H9 (cell line): ENCODE data around the gene COMMD1. TPM values are rescaled to one million over a fixed set of nuclear protein-coding genes. Genes with fewer than 3 reads are reported as not detected.

ENCODE experiments used
- DNase-seq: peaks from one replicate; pipeline ENCODE4 v3.0.0-alpha.2; 2017
- H2AFZ ChIP-seq: one replicate; pipeline ENCODE4 v1.6.1; 2013; ENCODE audit warnings: mild to moderate bottlenecking, low read length, control low read depth, moderate library complexity
- H2AK5ac ChIP-seq: 2 replicates; pipeline ENCODE4 v1.6.1; 2013; ENCODE audit warnings: low read length, control low read depth, mixed read lengths; ENCODE audit not compliant: insufficient read length
- H2BK120ac ChIP-seq: one replicate; pipeline ENCODE4 v1.6.1; 2013; ENCODE audit warnings: low read depth, mild to moderate bottlenecking, low read length, control low read depth, inconsistent platforms; ENCODE audit not compliant: poor library complexity, severe bottlenecking
- H2BK12ac ChIP-seq: 2 replicates; pipeline ENCODE4 v1.6.1; 2013; ENCODE audit warnings: low read length, control low read depth, mixed read lengths, low read depth; ENCODE audit not compliant: insufficient read length
- H2BK15ac ChIP-seq: 2 replicates; pipeline ENCODE4 v1.6.1; 2013; ENCODE audit warnings: low read depth, low read length, control low read depth
- H2BK20ac ChIP-seq: one replicate; pipeline ENCODE4 v1.6.1; 2013; ENCODE audit warnings: low read depth, mild to moderate bottlenecking, low read length, control low read depth, inconsistent platforms; ENCODE audit not compliant: poor library complexity, severe bottlenecking
- H2BK5ac ChIP-seq: 2 replicates; pipeline ENCODE4 v1.6.1; 2013; ENCODE audit warnings: low read length, control low read depth, mixed read lengths; ENCODE audit not compliant: insufficient read length
- H3K14ac ChIP-seq: 2 replicates; pipeline ENCODE4 v1.6.1; 2013; ENCODE audit warnings: low read length, control low read depth; ENCODE audit not compliant: insufficient read depth
- H3K18ac ChIP-seq: 2 replicates; pipeline ENCODE4 v1.6.1; 2013; ENCODE audit warnings: low read depth, mild to moderate bottlenecking, mixed read lengths, low read length, control low read depth; ENCODE audit not compliant: insufficient read length
- H3K23ac ChIP-seq: 2 replicates; pipeline ENCODE4 v1.6.1; 2013; ENCODE audit warnings: low read length, control low read depth, mixed read lengths, low read depth; ENCODE audit not compliant: insufficient read length
- H3K23me2 ChIP-seq: 2 replicates; pipeline ENCODE4 v1.6.1; 2013; ENCODE audit warnings: low read depth, mild to moderate bottlenecking, mixed read lengths, low read length, control low read depth; ENCODE audit not compliant: insufficient read length, poor library complexity, severe bottlenecking
- H3K27ac ChIP-seq: 2 replicates; pipeline ENCODE4 v1.5.1; 2013; ENCODE audit warnings: low read length, control low read depth, mixed read lengths, low read depth; ENCODE audit not compliant: insufficient read length
- H3K27me3 ChIP-seq: 2 replicates; pipeline ENCODE4 v1.6.1; 2013; ENCODE audit warnings: low read length, control low read depth, inconsistent platforms; ENCODE audit not compliant: insufficient read depth
- H3K4ac ChIP-seq: 2 replicates; pipeline ENCODE4 v1.6.1; 2013; ENCODE audit warnings: low read depth, mild to moderate bottlenecking, control low read depth, inconsistent platforms, low read length, moderate library complexity
- H3K4me1 ChIP-seq: 2 replicates; pipeline ENCODE4 v1.6.1; 2013; ENCODE audit warnings: low read length, control low read depth, inconsistent platforms; ENCODE audit not compliant: insufficient read depth
- H3K4me2 ChIP-seq: 2 replicates; pipeline ENCODE4 v1.6.1; 2013; ENCODE audit warnings: low read length, control low read depth, mixed read lengths; ENCODE audit not compliant: insufficient read length, insufficient read depth
- H3K56ac ChIP-seq: 2 replicates; pipeline ENCODE4 v1.6.1; 2013; ENCODE audit warnings: low read depth, mild to moderate bottlenecking, mixed read lengths, low read length, control low read depth; ENCODE audit not compliant: insufficient read length
- H3K79me1 ChIP-seq: 2 replicates; pipeline ENCODE4 v1.6.1; 2013; ENCODE audit warnings: low read depth, mild to moderate bottlenecking, moderate library complexity, low read length, control low read depth, inconsistent platforms; ENCODE audit not compliant: insufficient read depth, poor library complexity, severe bottlenecking
- H3K79me2 ChIP-seq: 2 replicates; pipeline ENCODE4 v1.6.1; 2013; ENCODE audit warnings: low read length, control low read depth, inconsistent platforms; ENCODE audit not compliant: insufficient read depth
- H3K9ac ChIP-seq: 2 replicates; pipeline ENCODE4 v1.6.1; 2013; ENCODE audit warnings: low read length, control low read depth, mixed read lengths; ENCODE audit not compliant: insufficient read length; ENCODE audit errors: extremely low read depth
- H3K9me3 ChIP-seq: one replicate; pipeline ENCODE4 v1.6.1; 2013; ENCODE audit warnings: low read depth, low read length, inconsistent platforms; ENCODE audit not compliant: control insufficient read depth
- H3T11ph ChIP-seq: one replicate; pipeline ENCODE4 v1.6.1; 2013; ENCODE audit warnings: mild to moderate bottlenecking, low read length, control low read depth, inconsistent platforms
- H4K20me1 ChIP-seq: one replicate; pipeline ENCODE4 v1.6.1; 2013; ENCODE audit not compliant: control insufficient read depth, insufficient read length, insufficient read depth
- H4K5ac ChIP-seq: 2 replicates; pipeline ENCODE4 v1.6.1; 2013; ENCODE audit warnings: low read depth, mild to moderate bottlenecking, mixed read lengths, low read length, control low read depth; ENCODE audit not compliant: insufficient read length
- H4K8ac ChIP-seq: replicated peaks from 2 replicates; pipeline ENCODE4 v1.6.1; 2013; ENCODE audit warnings: low read length, control low read depth, mixed read lengths, low read depth; ENCODE audit not compliant: insufficient read length
- H4K91ac ChIP-seq: 2 replicates; pipeline ENCODE4 v1.6.1; 2013; ENCODE audit warnings: low read depth, mild to moderate bottlenecking, moderate library complexity, mixed read lengths, low read length, control low read depth; ENCODE audit not compliant: insufficient read length
- H3K27ac Mint-ChIP-seq, 3 experiments: 2 replicates in 2 of 3; 3 replicates in 1 of 3; pipeline ENCODE4 v1.8.0; 2020 to 2021; ENCODE audit warnings: mixed read lengths in 3 of 3, mild to moderate bottlenecking in 1 of 3, moderate library complexity in 1 of 3
- H3K27me3 Mint-ChIP-seq: 2 replicates; pipeline ENCODE4 v1.8.0; 2021; ENCODE audit warnings: low read depth, mild to moderate bottlenecking, moderate library complexity, mixed read lengths
- H3K36me3 Mint-ChIP-seq, 3 experiments: 2 replicates in 2 of 3; 3 replicates in 1 of 3; pipeline ENCODE4 v1.8.0; 2020 to 2021; ENCODE audit warnings: low read depth in 3 of 3, mixed read lengths in 3 of 3; ENCODE audit not compliant: insufficient read depth in 1 of 3
- H3K4me1 Mint-ChIP-seq, 2 experiments: 2 replicates each; pipeline ENCODE4 v1.8.0; 2020; ENCODE audit warnings: mixed read lengths in 2 of 2
- H3K4me3 Mint-ChIP-seq, 2 experiments: 2 replicates in 1 of 2; 3 replicates in 1 of 2; pipeline ENCODE4 v1.8.0; 2020 to 2021; ENCODE audit warnings: mild to moderate bottlenecking in 2 of 2, mixed read lengths in 2 of 2, moderate library complexity in 1 of 2
- H3K9me3 Mint-ChIP-seq, 2 experiments: 2 replicates in 1 of 2; 3 replicates in 1 of 2; pipeline ENCODE4 v1.8.0; 2020; ENCODE audit warnings: mild to moderate bottlenecking in 2 of 2, mixed read lengths in 2 of 2, moderate library complexity in 1 of 2
- CTCF ChIP-seq: fragments of 200-600 bp; sonication (generic); conservative IDR thresholded peaks from 3 replicates; pipeline ENCODE4 v1.8.0; 2021; ENCODE audit warnings: antibody characterized with exemption, mild to moderate bottlenecking
- WGBS: extraction: QIAGEN DNeasy Blood & Tissue Kit; methylation state at CpG from one replicate; pipeline ENCODE4 v1.1.7; 2013; ENCODE audit warnings: missing lambda C conversion rate, low lambda C conversion rate, mixed read lengths; ENCODE audit not compliant: insufficient read length; ENCODE audit errors: extremely low coverage; 5-methylcytosine and 5-hydroxymethylcytosine counted together
- total RNA-seq: library from RNA; stranded (reverse); gene quantifications from 2 replicates; pipeline ENCODE4 v1.2.1, GENCODE V29; 2021

Gene COMMD1
- total RNA-seq, 1 experiment from 2014 or later, result 31.5 TPM

GRCh38 chr2:62114564-62114963 is 209.1 kb downstream of the COMMD1 start:
- WGBS, result no CpG with 5 or more reads among the region's 5 CpGs
- Histone ChIP-seq H3K4me2 (no peak overlapping the region), H3K23ac (no peak overlapping the region), H3K18ac (no peak overlapping the region), H3K9me3 (no peaks in the 10 kb centered on the region), H3K79me1 (no peaks in the 10 kb centered on the region), H4K8ac (no peak overlapping the region), H4K20me1 (no peaks in the 10 kb centered on the region), H2AFZ (no peak overlapping the region), H2BK20ac (no peak overlapping the region), H2AK5ac (no peak overlapping the region), H3K56ac (no peak overlapping the region), H2BK15ac (no peak overlapping the region), H3K27me3 (no peaks in the 10 kb centered on the region), H2BK120ac (no peak overlapping the region), H3K23me2 (no peaks in the 10 kb centered on the region), H3T11ph (no peak overlapping the region), H3K9ac (no peak overlapping the region), H3K79me2 (no peaks in the 10 kb centered on the region), H3K27ac (no peak overlapping the region), H4K5ac (no peak overlapping the region), H2BK12ac (no peak overlapping the region), H4K91ac (no peak overlapping the region), H3K4me1 (peaks cover 12% of the 10 kb centered on the region; the same call in 1 of the 2 replicates), H3K14ac (no peak overlapping the region; the same call in 1 of the 2 replicates), H3K4ac (no peak overlapping the region), H2BK5ac (no peak overlapping the region)
- no peak for TF ChIP-seq CTCF
- H3K36me3 Mint-ChIP-seq, result no peaks in the 10 kb centered on the region
- peak overlapping the region in 1 of 3 experiments; percentile 36; a peak in 1 of 7 replicates for H3K27ac Mint-ChIP-seq
- peak; percentile 32 for DNase-seq
- H3K4me1 Mint-ChIP-seq, result peaks cover 46 to 50% of the 10 kb centered on the region in 2 experiments
- no peak overlapping the region for H3K4me3 Mint-ChIP-seq
- H3K9me3 Mint-ChIP-seq, result no peaks in the 10 kb centered on the region
- H3K27me3 Mint-ChIP-seq, result no peaks in the 10 kb centered on the region
